Endothelial cell of umbilical vein (primary cell): ENCODE measurements around the gene CEP192. TPM values are rescaled to one million over a fixed set of nuclear protein-coding genes. Genes with fewer than 3 reads are reported as not detected.

ENCODE experiments used
- BruUV-seq: library from RNA; stranded (reverse); fragments of 400-500 nt; replicated peaks from 2 replicates; lab custom pipeline; 2021; lab: Mats Ljungman, UMichigan
- CTCF ChIA-PET: fragments of 300-600, 350-600 bp; sonication (Branson Sonifier 250); formaldehyde crosslinking; loops from one replicate; lab custom pipeline; 2021; ENCODE audit warnings: antibody characterized with exemption, inconsistent platforms; lab: Charles Lee
- POLR2A ChIA-PET: fragments of 300-600, 350-600 bp; sonication (Branson Sonifier 250); formaldehyde crosslinking; loops from one replicate; lab custom pipeline; 2021; ENCODE audit warnings: antibody characterized with exemption, inconsistent platforms; lab: Charles Lee
- DNase-seq: peaks from one replicate; pipeline ENCODE4 v3.0.0-alpha.2; 2011; ENCODE audit warnings: low read depth, low spot score
- FAIRE-seq: peaks from 2 replicates; lab custom pipeline; 2011; peaks lifted over from hg19 to GRCh38; lab: Jason Lieb, UNC
- H2AFZ ChIP-seq: 2 replicates; pipeline ENCODE4 v1.6.0; 2012; ENCODE audit warnings: low read depth, low read length, control low read depth, inconsistent platforms
- H3K27ac ChIP-seq: 2 replicates; pipeline ENCODE4 v1.5.1; 2011; ENCODE audit warnings: low read depth, mild to moderate bottlenecking, control low read depth, low read length, moderate library complexity; ENCODE audit not compliant: insufficient read depth
- H3K27me3 ChIP-seq, 2 experiments: 2 replicates each; pipeline versions ENCODE4 v1.6.0 to v1.6.1; 2011; ENCODE audit warnings: low read length in 2 of 2, mixed read lengths in 1 of 2; ENCODE audit not compliant: control insufficient read depth in 2 of 2, insufficient read depth in 2 of 2
- H3K36me3 ChIP-seq, 2 experiments: 2 replicates in 1 of 2; 3 replicates in 1 of 2; pipeline ENCODE4 v1.5.1; 2011; ENCODE audit warnings: low read length in 2 of 2, mild to moderate bottlenecking in 1 of 2, moderate library complexity in 1 of 2; ENCODE audit not compliant: control insufficient read depth in 2 of 2, insufficient read depth in 2 of 2; ENCODE audit errors: extremely low read depth in 1 of 2
- H3K4me1 ChIP-seq: 3 replicates; pipeline ENCODE4 v1.5.1; 2011; ENCODE audit warnings: mild to moderate bottlenecking, low read length; ENCODE audit not compliant: control insufficient read depth, insufficient read depth; ENCODE audit errors: extremely low read depth
- H3K4me2 ChIP-seq: 2 replicates; pipeline ENCODE4 v1.6.1; 2011; ENCODE audit warnings: low read length, control low read depth, mixed read lengths; ENCODE audit not compliant: insufficient read depth
- H3K4me3 ChIP-seq, 3 experiments: fragments of 200-600 bp in 1 of 3; sonication (generic), shearing (Covaris generic) in 1 of 3; replicated peaks in 1 of 3; 2 replicates each; pipeline ENCODE4 v1.5.1; 2011 to 2016; ENCODE audit warnings: control low read depth in 3 of 3, low read length in 3 of 3, mild to moderate bottlenecking in 2 of 3, inconsistent platforms in 1 of 3, low read depth in 1 of 3, moderate library complexity in 1 of 3; ENCODE audit not compliant: insufficient read depth in 1 of 3
- H3K79me2 ChIP-seq: 2 replicates; pipeline ENCODE4 v1.6.0; 2012; ENCODE audit warnings: low read length, inconsistent platforms; ENCODE audit not compliant: control insufficient read depth, insufficient read depth
- H3K9ac ChIP-seq: replicated peaks from 2 replicates; pipeline ENCODE3; 2011; ENCODE audit warnings: low read length, control low read depth; ENCODE audit not compliant: insufficient read depth; ENCODE audit errors: extremely low read depth
- H3K9me1 ChIP-seq: replicated peaks from 3 replicates; pipeline ENCODE4 v1.6.0; 2011; ENCODE audit warnings: mild to moderate bottlenecking, low read length; ENCODE audit not compliant: control insufficient read depth, insufficient read depth; ENCODE audit errors: extremely low read depth
- H3K9me3 ChIP-seq: replicated peaks from 2 replicates; pipeline ENCODE4 v1.5.1; 2012; ENCODE audit warnings: low read length, inconsistent platforms; ENCODE audit not compliant: control insufficient read depth, insufficient read depth
- H4K20me1 ChIP-seq: replicated peaks from 2 replicates; pipeline ENCODE3; 2011; ENCODE audit warnings: mild to moderate bottlenecking, low read length; ENCODE audit not compliant: control insufficient read depth, insufficient read depth; ENCODE audit errors: extremely low read depth
- CTCF ChIP-seq, 2 donors: IDR thresholded peaks; 1 replicate in 1 of 2; 2 replicates in 1 of 2; pipeline ENCODE4 v1.5.1; 2011; ENCODE audit warnings: low read length in 2 of 2, mild to moderate bottlenecking in 2 of 2, moderate library complexity in 2 of 2, control low read depth in 1 of 2, inconsistent platforms in 1 of 2, low read depth in 1 of 2; ENCODE audit not compliant: insufficient read depth in 1 of 2; ENCODE audit errors: extremely low read depth in 1 of 2
- EZH2 ChIP-seq: IDR thresholded peaks from 2 replicates; pipeline ENCODE4 v1.6.1; 2012; ENCODE audit warnings: borderline replicate concordance, low read depth, mild to moderate bottlenecking, moderate library complexity, low read length, inconsistent platforms; ENCODE audit not compliant: severe bottlenecking
- FOS ChIP-seq: IDR thresholded peaks from 2 replicates; pipeline ENCODE4 v1.6.1; 2011; ENCODE audit warnings: mild to moderate bottlenecking, low read length, moderate library complexity, borderline replicate concordance; ENCODE audit not compliant: insufficient read depth
- GATA2 ChIP-seq: IDR thresholded peaks from 2 replicates; pipeline ENCODE4 v1.7.0; 2011; ENCODE audit warnings: low read depth, mild to moderate bottlenecking, moderate library complexity, mixed read lengths, low read length; ENCODE audit not compliant: insufficient read length, insufficient read depth
- JUN ChIP-seq: IDR thresholded peaks from 2 replicates; pipeline ENCODE4 v1.6.1; 2011; ENCODE audit warnings: borderline replicate concordance, low read depth; ENCODE audit not compliant: insufficient read length, insufficient read depth
- POLR2AphosphoS5 ChIP-seq: IDR thresholded peaks from 2 replicates; pipeline ENCODE4 v1.6.1; 2012; ENCODE audit warnings: low read depth, mild to moderate bottlenecking, control low read depth, low read length, moderate library complexity; ENCODE audit not compliant: insufficient read depth
- dilution Hi-C: fragments of 300-500 bp; cut with MboI; formaldehyde crosslinking; loops from one replicate; pipeline ENCODE4 v1.15.0; 2019; ENCODE audit warnings: low sequenced_read_pairs; ENCODE audit not compliant: extremely low pct_ligation_motif_present
- intact Hi-C: fragments of 100-400 bp; cut with micrococcal nuclease; formaldehyde crosslinking; loops from one replicate; pipeline ENCODE4 v1.10.0; 2022
- polyA plus RNA-seq, 4 experiments: library from polyadenylated mRNA; depleted of rRNA in 3 of 4; stranded (reverse) in 3 of 4; unstranded in 1 of 4; fragments of >200 nt; gene quantifications; 2 replicates each; pipeline versions ENCODE4 v1.2.1 to v1.2.3, GENCODE V29; 2011 to 2012; ENCODE audit warnings: missing spikeins in 1 of 4
- total RNA-seq: library from RNA; stranded (reverse); gene quantifications from 2 replicates; pipeline ENCODE4 v1.2.3, GENCODE V29; 2021
- TF ChIP-seq, protein P1 (sequence below): IDR thresholded peaks from 2 replicates; pipeline ENCODE4 v1.6.1; 2011; ENCODE audit not compliant: insufficient read depth, insufficient read length

The CEP192 gene
- total and polyA plus RNA-seq, 2 donors (not counting 3 experiments of a cell fraction or from before 2014, with no cell fraction given): 14.5 to 22.9 TPM

DNA sequence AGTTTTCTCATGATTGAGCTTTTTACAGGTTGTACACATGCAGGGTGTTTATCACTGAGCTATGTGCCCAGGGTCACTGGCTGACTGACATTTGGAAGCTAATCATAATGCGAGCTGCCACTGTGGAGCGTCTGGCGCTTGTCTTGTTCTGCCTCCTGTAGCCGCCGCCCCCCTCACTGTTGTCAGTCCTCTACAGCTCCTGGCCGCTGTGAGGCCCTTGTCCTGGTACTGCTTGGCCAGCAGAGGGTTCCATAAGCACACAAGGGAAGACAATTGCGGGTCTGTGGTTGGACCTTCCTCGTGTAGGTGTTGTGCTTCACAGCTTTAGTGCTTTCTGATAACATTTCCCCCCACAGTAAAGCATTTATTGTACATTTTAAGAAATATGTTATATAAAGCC lies 121.8 kb downstream of the CEP192 start:
- Histone ChIP-seq H3K36me3 (peaks cover 6% of the 10 kb centered on the region in 2 experiments), H4K20me1 (no peaks in the 10 kb centered on the region), H3K27me3 (no peaks in the 10 kb centered on the region), H3K4me1 (no peaks in the 10 kb centered on the region), H3K4me3 (no peak overlapping the region), H3K9me3 (no peaks in the 10 kb centered on the region), H3K27ac (no peak overlapping the region), H3K4me2 (no peak overlapping the region), H3K79me2 (no peaks in the 10 kb centered on the region), H3K9ac (no peak overlapping the region), H2AFZ (no peak overlapping the region), H3K9me1 (no peaks in the 10 kb centered on the region)
- ChIA-PET POLR2A (no interaction called here), CTCF (interaction anchor here (0.7 to 2.5 kb wide), 11 partner anchors 8 to 516 kb away, joined by 3 to 27 read pairs (median 5); no protein-coding TSS in a partner anchor)
- intact Hi-C loops (loop anchor here (1.0 kb wide), 1 partner anchor 517 kb away; no protein-coding TSS in a partner anchor), dilution Hi-C loops (no loop called here)
- FAIRE-seq (no peak), DNase-seq (peak; percentile 64)
- TF ChIP-seq POLR2AphosphoS5 (no peak), CTCF (IDR thresholded peaks at IDR 0.05; ENCODE audit: extremely low read depth in 1 of 2, insufficient read depth in 1 of 2, low read depth in 1 of 2, low read length in 2 of 2) (peak; percentile 22 to 54), EZH2 (no peak)
- no TSS peak for BruUV-seq

- Histone ChIP-seq H3K79me2 (no peaks in the 10 kb centered on the region), H2AFZ (no peak overlapping the region), H3K4me2 (no peak overlapping the region), H3K27me3 (no peaks in the 10 kb centered on the region), H3K4me3 (no peak overlapping the region), H3K9me1 (no peaks in the 10 kb centered on the region), H3K27ac (no peak overlapping the region), H4K20me1 (no peaks in the 10 kb centered on the region), H3K9me3 (no peaks in the 10 kb centered on the region), H3K9ac (no peak overlapping the region), H3K4me1 (no peaks in the 10 kb centered on the region), H3K36me3 (peaks cover 2 to 13% of the 10 kb centered on the region in 2 experiments)
- CTCF ChIA-PET: interaction anchor here (0.6 kb wide), 1 partner anchor 509 kb away, joined by 3 read pairs; no protein-coding TSS in a partner anchor
- DNase-seq: no peak
- dilution Hi-C loops: no loop called here
- no TSS peak for BruUV-seq
- POLR2A ChIA-PET: no interaction called here
- no peak for FAIRE-seq
- intact Hi-C loops: no loop called here
- TF ChIP-seq, protein P1, sequence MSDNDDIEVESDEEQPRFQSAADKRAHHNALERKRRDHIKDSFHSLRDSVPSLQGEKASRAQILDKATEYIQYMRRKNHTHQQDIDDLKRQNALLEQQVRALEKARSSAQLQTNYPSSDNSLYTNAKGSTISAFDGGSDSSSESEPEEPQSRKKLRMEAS: no peak
- no peak for TF ChIP-seq CTCF (IDR thresholded peaks at IDR 0.05; ENCODE audit: extremely low read depth in 1 of 2, insufficient read depth in 1 of 2, low read depth in 1 of 2, low read length in 2 of 2)
- TF ChIP-seq GATA2: no peak
- TF ChIP-seq JUN: no peak
- no peak for TF ChIP-seq FOS
Observed at GRCh38 chr18:13120255-13120654, 129.1 kb downstream of the CEP192 start.
